Spleen (tissue), 11 donors: Measurements from ENCODE around the gene COA1. TPM values are rescaled to one million over a fixed set of nuclear protein-coding genes. Genes with fewer than 3 reads are reported as not detected.
"Not testable (repeated sequence)": the region's sequence is repeated elsewhere in the genome, so short reads cannot be mapped to it uniquely, and the experiment has no call there.

Experiments
- DNase-seq: peaks from one replicate; pipeline ENCODE4 v3.0.0-alpha.2; 2020
- H3K27ac ChIP-seq, 8 donors: fragments of 200-600 bp; sonication (generic) in 7 of 8; 1 replicate in 4 of 8; 2 replicates in 4 of 8; pipeline versions ENCODE4 v1.5.0 to v1.8.0; 2016 to 2021; ENCODE audit warnings: inconsistent platforms in 4 of 8, mild to moderate bottlenecking in 4 of 8, moderate library complexity in 1 of 8
- H3K27me3 ChIP-seq, 7 donors: fragments of 200-600 bp; sonication (generic) in 6 of 7; replicated peaks in 1 of 7; 1 replicate in 4 of 7; 2 replicates in 3 of 7; pipeline versions ENCODE4 v1.5.0 to v1.8.0; 2016 to 2021; ENCODE audit warnings: inconsistent platforms in 3 of 7, mild to moderate bottlenecking in 1 of 7
- H3K36me3 ChIP-seq, 6 donors: fragments of 200-600 bp; sonication (generic) in 5 of 6; 1 replicate in 4 of 6; 2 replicates in 2 of 6; pipeline versions ENCODE4 v1.5.0 to v1.8.0; 2016 to 2021; ENCODE audit warnings: inconsistent platforms in 2 of 6
- H3K4me1 ChIP-seq, 6 donors: fragments of 200-600 bp; sonication (generic) in 5 of 6; 1 replicate in 3 of 6; 2 replicates in 3 of 6; pipeline versions ENCODE4 v1.5.0 to v1.8.0; 2016 to 2021; ENCODE audit warnings: inconsistent platforms in 3 of 6
- H3K4me3 ChIP-seq, 8 donors: fragments of 200-600 bp; sonication (generic) in 7 of 8; 1 replicate in 4 of 8; 2 replicates in 4 of 8; pipeline versions ENCODE4 v1.5.0 to v1.8.0; 2016 to 2021; ENCODE audit warnings: inconsistent platforms in 4 of 8, mild to moderate bottlenecking in 4 of 8, moderate library complexity in 2 of 8
- H3K9me3 ChIP-seq, 8 donors: fragments of 200-600 bp; sonication (generic) in 7 of 8; 1 replicate in 4 of 8; 2 replicates in 4 of 8; pipeline versions ENCODE4 v1.5.0 to v1.8.0; 2016 to 2021; ENCODE audit warnings: inconsistent platforms in 4 of 8
- POLR2A ChIP-seq, 3 donors: fragments of 450-650 bp; IDR thresholded peaks; one replicate each; pipeline ENCODE4 v1.5.1; 2017; ENCODE audit warnings: antibody characterized with exemption in 3 of 3, mild to moderate bottlenecking in 1 of 3
- POLR2AphosphoS5 ChIP-seq, 3 donors: sonication (generic); formaldehyde crosslinking; IDR thresholded peaks; one replicate each; pipeline ENCODE4 v1.5.1; 2017; ENCODE audit warnings: antibody characterized with exemption in 3 of 3
- WGBS, 5 donors: extraction: QIAGEN DNeasy Blood & Tissue Kit in 3 of 5; methylation state at CpG; one replicate each; pipeline versions ENCODE4 v1.1.5 to v1.1.7; 2013 to 2018; 5-methylcytosine and 5-hydroxymethylcytosine counted together
- intact Hi-C: fragments of 100-400 bp; cut with DNase I; formaldehyde crosslinking; loops from one replicate; pipeline ENCODE4 v1.15.0; 2023; ENCODE audit warnings: low total_unique reads
- polyA plus RNA-seq, 3 donors: library from polyadenylated mRNA; stranded (reverse); fragments of 200-250 nt; gene quantifications; one replicate each; pipeline ENCODE4 v1.2.1, GENCODE V29; 2013
- total RNA-seq, 7 donors: library from RNA; depleted of rRNA in 3 of 7; stranded (reverse); fragments of >200 nt in 3 of 7; fragmentation: NEBNext Ultra II Directional in 4 of 7; extraction: Animal tissue kit (Norgen Biotek cat#: 25700) in 4 of 7; gene quantifications; one replicate each; pipeline versions ENCODE4 v1.1.0 to v1.2.1, GENCODE V29; 2016 to 2021
- TF ChIP-seq, protein P1 (sequence below), 11 experiments: fragments of 200-600 bp in 7 of 11; fragments of 450-650 bp in 4 of 11; sonication (generic) in 4 of 11; IDR thresholded peaks in 8 of 11; conservative IDR thresholded peaks in 3 of 11; 1 replicate in 7 of 11; 2 replicates in 4 of 11; pipeline versions ENCODE4 v1.4.0 to v1.8.0; 2016 to 2021; ENCODE audit warnings: antibody characterized with exemption in 11 of 11, inconsistent platforms in 4 of 11, mild to moderate bottlenecking in 1 of 11
- donor health status: healthy with polysubstance abuse.
- donor health status: DM: no; HTN: no; CAD: no; lungs with moderate emphysema.
- donor health status: DM: no; HTN: no; CAD: no.
- donor health status: Bipolar disorder and iron deficiency.
- donor health status: healthy.
- donor health status: DM: no; HTN: no; CAD: no.
- donor health status: DM: yes; HTN: yes; CAD: no.

The COA1 gene
- total and polyA plus RNA-seq, 10 donors: 48.3 to 102 (median 67.2) TPM

GRCh38 chr7:43692582-43693373 lies 36.5 kb downstream of the COA1 start:
- H3K9me3 ChIP-seq: peaks cover 0 to 4% (median 0%) of the 10 kb centered on the region in 8 donors
- no peak for TF ChIP-seq POLR2A (IDR thresholded peaks at IDR 0.05)
- TF ChIP-seq, protein P1, sequence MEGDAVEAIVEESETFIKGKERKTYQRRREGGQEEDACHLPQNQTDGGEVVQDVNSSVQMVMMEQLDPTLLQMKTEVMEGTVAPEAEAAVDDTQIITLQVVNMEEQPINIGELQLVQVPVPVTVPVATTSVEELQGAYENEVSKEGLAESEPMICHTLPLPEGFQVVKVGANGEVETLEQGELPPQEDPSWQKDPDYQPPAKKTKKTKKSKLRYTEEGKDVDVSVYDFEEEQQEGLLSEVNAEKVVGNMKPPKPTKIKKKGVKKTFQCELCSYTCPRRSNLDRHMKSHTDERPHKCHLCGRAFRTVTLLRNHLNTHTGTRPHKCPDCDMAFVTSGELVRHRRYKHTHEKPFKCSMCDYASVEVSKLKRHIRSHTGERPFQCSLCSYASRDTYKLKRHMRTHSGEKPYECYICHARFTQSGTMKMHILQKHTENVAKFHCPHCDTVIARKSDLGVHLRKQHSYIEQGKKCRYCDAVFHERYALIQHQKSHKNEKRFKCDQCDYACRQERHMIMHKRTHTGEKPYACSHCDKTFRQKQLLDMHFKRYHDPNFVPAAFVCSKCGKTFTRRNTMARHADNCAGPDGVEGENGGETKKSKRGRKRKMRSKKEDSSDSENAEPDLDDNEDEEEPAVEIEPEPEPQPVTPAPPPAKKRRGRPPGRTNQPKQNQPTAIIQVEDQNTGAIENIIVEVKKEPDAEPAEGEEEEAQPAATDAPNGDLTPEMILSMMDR (IDR thresholded peaks at IDR 0.05 in 8 of 11, conservative IDR thresholded peaks at IDR 0.05 in 3 of 11): no peak
- no peak for TF ChIP-seq POLR2AphosphoS5 (IDR thresholded peaks at IDR 0.05)
- H3K4me1 ChIP-seq: peaks cover 0 to 74% (median 14%) of the 10 kb centered on the region in 6 donors
- no peaks in the 10 kb centered on the region for H3K27me3 ChIP-seq
- no peaks in the 10 kb centered on the region for H3K36me3 ChIP-seq
- WGBS, 5 donors: 67 to 88% (median 85%) methylated on average over 2 of the region's 2 CpGs
- no peak for DNase-seq
- intact Hi-C loops: no loop called here
- no peak overlapping the region for H3K27ac ChIP-seq
- no peak overlapping the region for H3K4me3 ChIP-seq

GRCh38 chr7:43691611-43692010 lies 37.7 kb downstream of the COA1 start:
- intact Hi-C loops: no loop called here
- WGBS, 5 donors: 80 to 94% (median 88%) methylated on average over 1 to 3 of the region's 3 CpGs
- DNase-seq: no peak
- H3K9me3 ChIP-seq: peaks cover 0 to 7% (median 0%) of the 10 kb centered on the region in 8 donors
- H3K27ac ChIP-seq: peak overlapping the region in 1 of 8 donors; percentile 16
- peaks cover 0 to 63% (median 12%) of the 10 kb centered on the region in 6 donors for H3K4me1 ChIP-seq
- no peak overlapping the region for H3K4me3 ChIP-seq
- H3K36me3 ChIP-seq: no peaks in the 10 kb centered on the region
- TF ChIP-seq POLR2AphosphoS5 (IDR thresholded peaks at IDR 0.05) (no peak), POLR2A (IDR thresholded peaks at IDR 0.05) (no peak)
- TF ChIP-seq, protein P1 (IDR thresholded peaks at IDR 0.05 in 8 of 11, conservative IDR thresholded peaks at IDR 0.05 in 3 of 11): no peak
- H3K27me3 ChIP-seq: no peaks in the 10 kb centered on the region

GRCh38 chr7:43689115-43689514 lies 40.2 kb downstream of the COA1 start:
- H3K36me3 ChIP-seq: no peaks in the 10 kb centered on the region
- no peak for TF ChIP-seq POLR2A (IDR thresholded peaks at IDR 0.05)
- no peak for TF ChIP-seq POLR2AphosphoS5 (IDR thresholded peaks at IDR 0.05)
- TF ChIP-seq, protein P1 (IDR thresholded peaks at IDR 0.05 in 8 of 11, conservative IDR thresholded peaks at IDR 0.05 in 3 of 11): no peak
- H3K27ac ChIP-seq: peak overlapping the region in 1 of 8 donors; percentile 35
- intact Hi-C loops: no loop called here
- DNase-seq: no peak
- peaks cover 0 to 56% (median 12%) of the 10 kb centered on the region in 6 donors for H3K4me1 ChIP-seq
- H3K9me3 ChIP-seq: peaks cover 0 to 7% (median 0%) of the 10 kb centered on the region in 8 donors
- H3K4me3 ChIP-seq: no peak overlapping the region
- 75 to 100% (median 95%) methylated on average over 1 of the region's 1 CpG for WGBS, 5 donors
- H3K27me3 ChIP-seq: no peaks in the 10 kb centered on the region

DNA sequence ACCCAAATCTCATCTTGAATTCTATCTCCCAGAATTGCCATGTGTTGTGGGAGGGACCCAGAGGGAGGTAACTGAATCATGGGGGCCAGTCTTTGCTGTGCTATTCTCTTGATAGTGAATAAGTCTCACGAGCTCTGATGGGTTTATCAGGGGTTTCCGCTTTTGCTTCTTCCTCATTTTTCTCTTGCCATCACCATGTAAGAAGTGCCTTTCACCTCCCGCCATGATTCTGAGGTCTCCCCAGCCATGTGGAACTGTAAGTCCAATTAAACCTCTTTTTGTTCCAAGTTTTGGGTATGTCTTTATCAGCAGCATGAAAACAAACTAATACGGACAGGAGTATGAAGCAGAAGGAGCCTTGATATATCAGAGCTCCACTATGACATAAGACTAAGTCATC lies 41.5 kb downstream of the COA1 start:
- H3K4me3 ChIP-seq, H3K27ac ChIP-seq, DNase-seq, H3K27me3 ChIP-seq, H3K36me3 ChIP-seq, H3K9me3 ChIP-seq, intact Hi-C loops: not testable (repeated sequence)
- 93 to 97% (median 95%) methylated on average over 4 of the region's 4 CpGs for WGBS, 5 donors
- peaks cover 0 to 55% (median 8%) of the 10 kb centered on the region in 6 donors for H3K4me1 ChIP-seq
